HepG2 (cell line): ENCODE results near the gene ZNF829. TPM values are rescaled to one million over a fixed set of nuclear protein-coding genes. Genes with fewer than 3 reads are reported as not detected.

Experiments
- HOXA3 ChIP-seq: sonication (generic); formaldehyde crosslinking; IDR thresholded peaks from 2 replicates; pipeline ENCODE4 v1.5.0; 2020; ENCODE audit warnings: missing genetic modification reagents
- NFATC3 ChIP-seq: sonication (generic); formaldehyde crosslinking; IDR thresholded peaks from 2 replicates; pipeline ENCODE4 v1.5.1; 2020; ENCODE audit warnings: mild to moderate bottlenecking, missing genetic modification reagents
- RFX3 ChIP-seq: IDR thresholded peaks from 2 replicates; pipeline ENCODE4 v1.6.1; 2016; ENCODE audit warnings: missing biosample characterization, missing genetic modification reagents
- RXRA ChIP-seq: sonication (generic); formaldehyde crosslinking; IDR thresholded peaks from 2 replicates; pipeline ENCODE4 v1.5.1; 2020; ENCODE audit warnings: missing genetic modification reagents
- STAG1 ChIP-seq: sonication (generic); formaldehyde crosslinking; IDR thresholded peaks from 2 replicates; pipeline ENCODE4 v1.4.0; 2020; ENCODE audit warnings: missing genetic modification reagents
- U2AF2 ChIP-seq: fragments of 200-400 bp; formaldehyde crosslinking; IDR thresholded peaks from 2 replicates; pipeline ENCODE4 v1.6.1; 2017; ENCODE audit warnings: low read depth, mild to moderate bottlenecking, low read length
- ZNF160 ChIP-seq: sonication (generic); formaldehyde crosslinking; IDR thresholded peaks from 2 replicates; pipeline ENCODE4 v1.8.0; 2022; ENCODE audit warnings: mild to moderate bottlenecking, inconsistent platforms, missing genetic modification reagents
- ZNF432 ChIP-seq: sonication (generic); formaldehyde crosslinking; IDR thresholded peaks from 2 replicates; pipeline ENCODE4 v1.5.0; 2020; ENCODE audit warnings: missing genetic modification reagents, mild to moderate bottlenecking, borderline replicate concordance
- ZNF547 ChIP-seq: sonication (generic); formaldehyde crosslinking; IDR thresholded peaks from 2 replicates; pipeline ENCODE4 v1.5.1; 2020; ENCODE audit warnings: mild to moderate bottlenecking, missing genetic modification reagents
- ZNF615 ChIP-seq: sonication (generic); formaldehyde crosslinking; IDR thresholded peaks from 2 replicates; pipeline ENCODE4 v1.5.0; 2020; ENCODE audit warnings: mild to moderate bottlenecking, missing genetic modification reagents, borderline replicate concordance
- ZNF772 ChIP-seq: sonication (generic); formaldehyde crosslinking; IDR thresholded peaks from 2 replicates; pipeline ENCODE4 v1.5.0; 2020; ENCODE audit warnings: mild to moderate bottlenecking, missing genetic modification reagents
- polyA plus RNA-seq, 8 experiments: library from polyadenylated mRNA; depleted of rRNA in 3 of 8; stranded (reverse) in 7 of 8; unstranded in 1 of 8; fragments of >200 nt; fragmentation: Illumina TruSeq in 4 of 8; extraction: Trizol in 4 of 8; gene quantifications; 2 replicates each; pipeline versions ENCODE4 v1.2.1 to v1.2.3, GENCODE V29; 2011 to 2016; ENCODE audit warnings: low read depth in 4 of 8, missing spikeins in 1 of 8, mixed read lengths in 1 of 8; ENCODE audit not compliant: insufficient read depth in 1 of 8
- total RNA-seq, 5 experiments: library from RNA; depleted of rRNA; stranded (reverse); fragments of >200 nt; fragmentation: Illumina TruSeq; extraction: Trizol; gene quantifications; 2 replicates each; pipeline ENCODE4 v1.2.3, GENCODE V29; 2016; ENCODE audit warnings: low read depth in 1 of 5
- TF ChIP-seq, protein P1 (sequence below), 2 experiments: fragments of 450-650 bp in 1 of 2; sonication (generic) in 1 of 2; formaldehyde crosslinking in 1 of 2; IDR thresholded peaks; 2 replicates each; pipeline versions ENCODE4 v1.6.1 to v1.8.0; 2016 to 2022; ENCODE audit warnings: antibody characterized with exemption in 1 of 2, mild to moderate bottlenecking in 1 of 2, missing genetic modification reagents in 1 of 2
- TF ChIP-seq, protein P2 (sequence below): sonication (generic); formaldehyde crosslinking; IDR thresholded peaks from 2 replicates; pipeline ENCODE4 v1.4.0; 2020; ENCODE audit warnings: missing genetic modification reagents, mild to moderate bottlenecking, borderline replicate concordance
- TF ChIP-seq, protein P3 (sequence below): sonication (generic); formaldehyde crosslinking; IDR thresholded peaks from 2 replicates; pipeline ENCODE4 v1.4.0; 2020; ENCODE audit warnings: mild to moderate bottlenecking, missing genetic modification reagents
- TF ChIP-seq, protein P4 (sequence below): sonication (generic); formaldehyde crosslinking; IDR thresholded peaks from 2 replicates; pipeline ENCODE4 v1.8.0; 2022; ENCODE audit warnings: missing genetic modification reagents, mild to moderate bottlenecking, borderline replicate concordance

ZNF829 gene
- total and polyA plus RNA-seq, 2 of the 13 experiments (the other 11 are each of a cell fraction or from before 2014, with no cell fraction given) = 0.15 to 0.86 TPM

DNA sequence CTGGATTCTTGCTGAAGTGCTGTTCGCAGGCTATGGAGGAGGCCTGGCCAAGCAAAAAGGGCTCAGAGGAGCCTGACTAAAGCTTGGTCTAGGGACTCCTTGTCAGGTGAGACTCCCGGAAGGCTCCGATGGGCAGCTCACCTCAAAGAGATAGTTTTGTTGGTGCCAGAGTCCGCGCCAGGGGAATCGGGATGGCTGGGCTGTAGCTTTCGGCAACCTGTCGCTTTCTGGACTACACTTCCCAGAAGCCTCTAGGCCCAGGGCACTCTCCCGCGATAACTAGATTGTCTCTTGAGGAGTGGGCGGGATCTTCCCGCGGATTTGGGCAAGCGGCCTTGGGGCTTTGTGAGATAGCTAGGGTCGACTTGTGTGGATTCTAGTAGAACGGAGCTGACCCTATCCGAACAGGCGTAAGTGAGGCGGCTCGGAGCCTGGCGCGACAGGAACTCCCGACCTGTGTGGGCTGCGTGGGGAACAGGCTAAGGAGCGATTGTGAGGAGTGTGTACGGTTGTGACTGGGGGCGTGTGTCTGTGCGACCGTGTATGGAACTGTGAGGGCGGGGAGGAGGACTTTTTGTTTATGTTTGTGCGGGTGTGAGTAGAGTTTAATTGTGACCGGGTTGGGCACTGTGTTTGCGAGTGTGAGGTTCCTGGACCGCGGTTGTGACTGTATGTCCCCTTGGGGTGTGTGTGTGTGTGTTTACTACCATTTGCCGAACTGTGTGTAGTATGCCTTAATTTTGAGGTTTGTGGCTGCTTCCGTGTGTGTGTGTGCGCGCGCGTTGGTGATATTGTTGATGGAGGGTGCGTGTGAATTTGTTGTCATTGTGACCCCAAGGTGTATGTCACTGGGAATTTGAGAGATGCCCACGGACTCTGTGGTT, 65.3 kb downstream of the ZNF829 start, which contains the start of gene ZNF345 (continued):
- TF ChIP-seq, protein P1, sequence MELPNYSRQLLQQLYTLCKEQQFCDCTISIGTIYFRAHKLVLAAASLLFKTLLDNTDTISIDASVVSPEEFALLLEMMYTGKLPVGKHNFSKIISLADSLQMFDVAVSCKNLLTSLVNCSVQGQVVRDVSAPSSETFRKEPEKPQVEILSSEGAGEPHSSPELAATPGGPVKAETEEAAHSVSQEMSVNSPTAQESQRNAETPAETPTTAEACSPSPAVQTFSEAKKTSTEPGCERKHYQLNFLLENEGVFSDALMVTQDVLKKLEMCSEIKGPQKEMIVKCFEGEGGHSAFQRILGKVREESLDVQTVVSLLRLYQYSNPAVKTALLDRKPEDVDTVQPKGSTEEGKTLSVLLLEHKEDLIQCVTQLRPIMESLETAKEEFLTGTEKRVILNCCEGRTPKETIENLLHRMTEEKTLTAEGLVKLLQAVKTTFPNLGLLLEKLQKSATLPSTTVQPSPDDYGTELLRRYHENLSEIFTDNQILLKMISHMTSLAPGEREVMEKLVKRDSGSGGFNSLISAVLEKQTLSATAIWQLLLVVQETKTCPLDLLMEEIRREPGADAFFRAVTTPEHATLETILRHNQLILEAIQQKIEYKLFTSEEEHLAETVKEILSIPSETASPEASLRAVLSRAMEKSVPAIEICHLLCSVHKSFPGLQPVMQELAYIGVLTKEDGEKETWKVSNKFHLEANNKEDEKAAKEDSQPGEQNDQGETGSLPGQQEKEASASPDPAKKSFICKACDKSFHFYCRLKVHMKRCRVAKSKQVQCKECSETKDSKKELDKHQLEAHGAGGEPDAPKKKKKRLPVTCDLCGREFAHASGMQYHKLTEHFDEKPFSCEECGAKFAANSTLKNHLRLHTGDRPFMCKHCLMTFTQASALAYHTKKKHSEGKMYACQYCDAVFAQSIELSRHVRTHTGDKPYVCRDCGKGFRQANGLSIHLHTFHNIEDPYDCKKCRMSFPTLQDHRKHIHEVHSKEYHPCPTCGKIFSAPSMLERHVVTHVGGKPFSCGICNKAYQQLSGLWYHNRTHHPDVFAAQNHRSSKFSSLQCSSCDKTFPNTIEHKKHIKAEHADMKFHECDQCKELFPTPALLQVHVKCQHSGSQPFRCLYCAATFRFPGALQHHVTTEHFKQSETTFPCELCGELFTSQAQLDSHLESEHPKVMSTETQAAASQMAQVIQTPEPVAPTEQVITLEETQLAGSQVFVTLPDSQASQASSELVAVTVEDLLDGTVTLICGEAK (IDR thresholded peaks at IDR 0.05) = no peak
- TF ChIP-seq, protein P1 (CRISPR knock-in tag; IDR thresholded peaks at IDR 0.05) = peak; percentile 26; the same call in 1 of the 2 replicates
- TF ChIP-seq, protein P2, sequence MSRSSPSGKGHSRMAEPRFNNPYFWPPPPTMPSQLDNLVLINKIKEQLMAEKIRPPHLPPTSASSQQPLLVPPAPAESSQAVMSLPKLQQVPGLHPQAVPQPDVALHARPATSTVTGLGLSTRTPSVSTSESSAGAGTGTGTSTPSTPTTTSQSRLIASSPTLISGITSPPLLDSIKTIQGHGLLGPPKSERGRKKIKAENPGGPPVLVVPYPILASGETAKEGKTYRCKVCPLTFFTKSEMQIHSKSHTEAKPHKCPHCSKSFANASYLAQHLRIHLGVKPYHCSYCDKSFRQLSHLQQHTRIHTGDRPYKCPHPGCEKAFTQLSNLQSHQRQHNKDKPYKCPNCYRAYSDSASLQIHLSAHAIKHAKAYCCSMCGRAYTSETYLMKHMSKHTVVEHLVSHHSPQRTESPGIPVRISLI = no peak
- TF ChIP-seq ZNF615 (CRISPR knock-in tag) (no peak), ZNF547 (no peak; the same call in 1 of the 2 replicates), RXRA (CRISPR knock-in tag) (no peak), ZNF432 (CRISPR knock-in tag) (no peak), NFATC3 (CRISPR knock-in tag) (no peak), ZNF160 (no peak), STAG1 (0 out of 2 replicates have a peak, but pooled peaks have one; percentile 7), U2AF2 (no peak), RFX3 (CRISPR knock-in tag) (no peak), HOXA3 (CRISPR knock-in tag) (peak; percentile 53; the same call in 1 of the 2 replicates), ZNF772 (CRISPR knock-in tag) (no peak)
- TF ChIP-seq, protein P3, sequence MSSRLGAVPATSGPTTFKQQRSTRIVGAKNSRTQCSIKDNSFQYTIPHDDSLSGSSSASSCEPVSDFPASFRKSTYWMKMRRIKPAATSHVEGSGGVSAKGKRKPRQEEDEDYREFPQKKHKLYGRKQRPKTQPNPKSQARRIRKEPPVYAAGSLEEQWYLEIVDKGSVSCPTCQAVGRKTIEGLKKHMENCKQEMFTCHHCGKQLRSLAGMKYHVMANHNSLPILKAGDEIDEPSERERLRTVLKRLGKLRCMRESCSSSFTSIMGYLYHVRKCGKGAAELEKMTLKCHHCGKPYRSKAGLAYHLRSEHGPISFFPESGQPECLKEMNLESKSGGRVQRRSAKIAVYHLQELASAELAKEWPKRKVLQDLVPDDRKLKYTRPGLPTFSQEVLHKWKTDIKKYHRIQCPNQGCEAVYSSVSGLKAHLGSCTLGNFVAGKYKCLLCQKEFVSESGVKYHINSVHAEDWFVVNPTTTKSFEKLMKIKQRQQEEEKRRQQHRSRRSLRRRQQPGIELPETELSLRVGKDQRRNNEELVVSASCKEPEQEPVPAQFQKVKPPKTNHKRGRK (CRISPR knock-in tag) = no peak
- TF ChIP-seq, protein P4, sequence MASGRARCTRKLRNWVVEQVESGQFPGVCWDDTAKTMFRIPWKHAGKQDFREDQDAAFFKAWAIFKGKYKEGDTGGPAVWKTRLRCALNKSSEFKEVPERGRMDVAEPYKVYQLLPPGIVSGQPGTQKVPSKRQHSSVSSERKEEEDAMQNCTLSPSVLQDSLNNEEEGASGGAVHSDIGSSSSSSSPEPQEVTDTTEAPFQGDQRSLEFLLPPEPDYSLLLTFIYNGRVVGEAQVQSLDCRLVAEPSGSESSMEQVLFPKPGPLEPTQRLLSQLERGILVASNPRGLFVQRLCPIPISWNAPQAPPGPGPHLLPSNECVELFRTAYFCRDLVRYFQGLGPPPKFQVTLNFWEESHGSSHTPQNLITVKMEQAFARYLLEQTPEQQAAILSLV = no peak
